Prostate gland (tissue), 2 donors: ENCODE measurements around the gene ARL2BP. TPM values are rescaled to one million over a fixed set of nuclear protein-coding genes. Genes with fewer than 3 reads are reported as not detected.

Source experiments
- DNase-seq: peaks from one replicate; pipeline ENCODE4 v3.0.0-alpha.2; 2019; ENCODE audit warnings: low spot score
- H3K27ac ChIP-seq, 2 donors: fragments of 200-600 bp; sonication (generic); 2 replicates each; pipeline ENCODE4 v1.5.1; 2017 to 2019
- H3K27me3 ChIP-seq: fragments of 200-600 bp; sonication (generic); replicated peaks from 2 replicates; pipeline ENCODE4 v1.5.1; 2019; ENCODE audit not compliant: insufficient read depth
- H3K36me3 ChIP-seq, 2 donors: fragments of 200-600 bp; sonication (generic); 1 replicate in 1 of 2; 2 replicates in 1 of 2; pipeline versions ENCODE4 v1.5.1 to v1.8.1; 2017 to 2019
- H3K4me1 ChIP-seq: fragments of 200-600 bp; sonication (generic); replicated peaks from 2 replicates; pipeline ENCODE4 v1.5.1; 2019
- H3K4me3 ChIP-seq, 2 donors: fragments of 200-600 bp; sonication (generic); 2 replicates each; pipeline ENCODE4 v1.5.1; 2017 to 2019
- H3K9me3 ChIP-seq: fragments of 200-600 bp; sonication (generic); 2 replicates; pipeline ENCODE4 v1.5.1; 2017
- CTCF ChIP-seq, 4 experiments: fragments of 200-600 bp in 2 of 4; fragments of 450-650 bp in 2 of 4; sonication (generic) in 2 of 4; IDR thresholded peaks; 1 replicate in 3 of 4; 2 replicates in 1 of 4; pipeline ENCODE4 v1.5.1; 2016 to 2019; ENCODE audit warnings: antibody characterized with exemption in 4 of 4, mild to moderate bottlenecking in 2 of 4, moderate library complexity in 2 of 4
- POLR2A ChIP-seq: fragments of 450-650 bp; IDR thresholded peaks from one replicate; pipeline ENCODE4 v1.6.1; 2016; ENCODE audit warnings: antibody characterized with exemption, mild to moderate bottlenecking
- POLR2AphosphoS5 ChIP-seq: sonication (generic); formaldehyde crosslinking; IDR thresholded peaks from one replicate; pipeline ENCODE4 v1.6.1; 2017; ENCODE audit warnings: antibody characterized with exemption
- WGBS: methylation state at CpG from one replicate; pipeline ENCODE4 v1.1.5; 2018; 5-methylcytosine and 5-hydroxymethylcytosine counted together
- intact Hi-C: fragments of 100-400 bp; cut with DNase I; formaldehyde crosslinking; loops from one replicate; pipeline ENCODE4 v1.14.2; 2022
- total RNA-seq, 2 donors: library from RNA; depleted of rRNA; stranded (reverse); fragments of >200 nt; gene quantifications; one replicate each; pipeline ENCODE4 v1.1.0, GENCODE V29; 2016

ARL2BP gene
- total RNA-seq, 2 donors from 2014 or later, result 62.3 to 81.4 TPM

- no peaks in the 10 kb centered on the region for H3K27me3 ChIP-seq
- DNase-seq, result peak; percentile 88
- under 1% methylated on average over 35 of the region's 35 CpGs for WGBS
- H3K4me3 ChIP-seq, result peak overlapping the region; percentile 26 to 37
- H3K27ac ChIP-seq, result peak overlapping the region; percentile 86 to 87
- H3K36me3 ChIP-seq, result no peaks in the 10 kb centered on the region
- intact Hi-C loops, result loop anchor here (1.0 to 10.0 kb wide), 5 partner anchors 53 to 237 kb away; partner anchors contain the start of genes ARL2BP, CCDC102A, CPNE2 and PSME3IP1
- TF ChIP-seq POLR2AphosphoS5 (peak; percentile 84), CTCF (IDR thresholded peaks at IDR 0.05) (peak in 3 of 4 experiments; percentile 30 to 66 (median 65)), POLR2A (no peak)
- H3K9me3 ChIP-seq, result no peaks in the 10 kb centered on the region
- H3K4me1 ChIP-seq, result no peaks in the 10 kb centered on the region
Observed at GRCh38 chr16:57299719-57300386, 54.8 kb downstream of the ARL2BP start.

- intact Hi-C loops, result loop anchor here (1.0 to 5.0 kb wide), 2 partner anchors 117 to 237 kb away; partner anchors contain the start of gene CCDC102A
Observed at GRCh38 chr16:57300387-57301125, 55.5 kb downstream of the ARL2BP start.

DNA sequence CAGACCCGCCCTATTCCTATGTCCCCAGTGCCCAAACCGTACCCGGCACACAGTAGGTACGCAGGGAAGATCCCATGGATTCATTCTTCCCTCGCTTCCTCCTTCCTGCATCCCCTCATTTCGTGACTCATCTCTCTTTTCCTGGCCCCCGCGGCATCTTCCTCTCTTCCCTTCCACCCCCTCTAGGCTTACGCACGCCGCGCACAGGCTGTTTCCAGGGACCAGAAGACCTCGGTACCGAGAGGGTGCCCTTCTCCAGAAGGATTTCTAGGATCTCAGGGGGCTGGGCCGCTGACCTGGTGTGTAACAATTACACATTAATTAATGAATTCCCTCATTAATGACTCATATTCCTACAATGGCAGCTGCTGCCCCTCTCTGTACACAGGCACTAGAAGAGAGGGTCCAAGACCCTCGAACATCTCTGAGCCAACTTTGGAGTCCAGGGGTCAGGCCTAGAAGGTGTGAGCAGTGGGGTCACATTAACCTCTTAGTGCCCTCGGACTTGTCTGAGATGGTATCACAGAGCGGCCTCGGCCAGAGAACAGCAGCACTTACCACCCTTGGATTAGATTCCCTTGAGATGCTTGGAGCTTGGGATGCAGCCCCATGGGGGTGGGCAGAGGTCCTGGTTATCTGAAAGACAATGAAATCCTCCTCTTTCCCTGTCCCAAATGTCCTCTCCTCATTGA lies 56.2 kb downstream of the ARL2BP start:
- Histone ChIP-seq H3K27me3 (no peaks in the 10 kb centered on the region), H3K36me3 (no peaks in the 10 kb centered on the region), H3K9me3 (no peaks in the 10 kb centered on the region), H3K4me3 (no peak overlapping the region), H3K27ac (peak overlapping the region in 1 of 2 donors; percentile 57), H3K4me1 (no peaks in the 10 kb centered on the region)
- intact Hi-C loops, result loop anchor here (5.0 kb wide), 1 partner anchor 236 kb away; the partner anchor contains the start of gene CCDC102A
- no peak for TF ChIP-seq POLR2A
- TF ChIP-seq CTCF (IDR thresholded peaks at IDR 0.05), result no peak
- no peak for TF ChIP-seq POLR2AphosphoS5
- no peak for DNase-seq
- 52% methylated on average over 19 of the region's 19 CpGs for WGBS

More at GRCh38 chr16:57300387-57301125, 55.5 kb downstream of the ARL2BP start:
- no peaks in the 10 kb centered on the region for H3K4me1 ChIP-seq
- WGBS, result 2% methylated on average over 36 of the region's 36 CpGs
- DNase-seq, result peak; percentile 100
- H3K27me3 ChIP-seq, result no peaks in the 10 kb centered on the region
- H3K4me3 ChIP-seq, result peak overlapping the region; percentile 26 to 37
- H3K9me3 ChIP-seq, result no peaks in the 10 kb centered on the region
- H3K27ac ChIP-seq, result peak overlapping the region; percentile 86 to 87
- TF ChIP-seq CTCF (IDR thresholded peaks at IDR 0.05) (peak; percentile 84 to 100 (median 98)), POLR2A (peak; percentile 63), POLR2AphosphoS5 (peak; percentile 99)
- H3K36me3 ChIP-seq, result no peaks in the 10 kb centered on the region

Other genes starting within 250 kb of the ARL2BP start
- gene CPNE2, start 152.7 kb upstream of the ARL2BP start, total RNA-seq, result 10 to 100 TPM; 22.3 to 23.3 TPM
- gene PSME3IP1, start 59.2 kb upstream of the ARL2BP start, total RNA-seq, result 10 to 100 TPM; 64.1 to 95.8 TPM
- 10 to 100 TPM; 35.8 to 45.3 TPM for gene RSPRY1, start 58.9 kb upstream of the ARL2BP start, total RNA-seq
- gene PLLP, start 39.4 kb downstream of the ARL2BP start, total RNA-seq, result 10 to 100 TPM; 28.6 to 52.5 TPM
- under 1 TPM in 1 of 2 donors, not detected in 1; 0.51 TPM for gene CCL22, start 113.5 kb downstream of the ARL2BP start, total RNA-seq
- gene CX3CL1, start 127.2 kb downstream of the ARL2BP start, total RNA-seq, result 10 to 100 TPM; 30.2 to 52.6 TPM
- not detected for gene CCL17, start 159.5 kb downstream of the ARL2BP start, total RNA-seq
- gene CIAPIN1, start 202.1 kb downstream of the ARL2BP start, total RNA-seq, result 10 to 100 TPM; 20.1 to 40.3 TPM
- gene COQ9, start 202.2 kb downstream of the ARL2BP start, total RNA-seq, result 10 to 100 TPM; 56.4 to 68.6 TPM
- 100 to 1,000 TPM in 1 of 2 donors, 10 to 100 TPM in 1; 99.6 to 182 TPM for gene POLR2C, start 217.4 kb downstream of the ARL2BP start, total RNA-seq
- gene DOK4, start 241.2 kb downstream of the ARL2BP start, total RNA-seq, result 10 to 100 TPM; 26.3 to 55.4 TPM